Measurements from ENCODE around the gene TARS1.

DNA sequence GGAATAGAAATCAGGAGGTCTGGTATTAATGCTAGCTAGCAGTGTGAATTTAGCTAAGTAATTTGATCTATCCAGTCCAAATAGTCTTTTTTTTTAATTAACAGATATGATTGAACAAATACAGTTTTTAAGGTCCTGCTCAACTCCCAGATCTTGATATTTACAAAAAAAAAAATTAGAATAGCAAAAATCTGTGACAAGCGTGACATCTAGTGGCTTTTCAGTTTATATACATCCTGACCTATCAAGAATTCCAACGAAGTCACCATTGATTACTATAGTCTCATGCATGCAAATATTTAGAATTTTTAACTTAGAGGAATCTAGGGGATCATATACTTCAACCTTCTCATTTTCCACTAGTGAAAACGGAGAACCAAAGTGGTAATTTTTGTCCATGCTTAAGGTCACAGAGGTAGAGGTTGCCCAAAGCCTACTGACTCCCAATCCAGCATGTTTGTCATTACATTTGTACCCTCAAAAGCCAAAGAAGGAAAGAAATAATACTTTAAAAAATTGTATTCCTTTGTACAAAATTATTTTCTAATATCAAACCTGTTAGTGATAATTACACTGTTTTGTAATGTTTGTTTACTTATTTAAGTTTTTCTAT lies 17.6 kb upstream of the TARS1 start:
- TF ChIP-seq, protein P1, sequence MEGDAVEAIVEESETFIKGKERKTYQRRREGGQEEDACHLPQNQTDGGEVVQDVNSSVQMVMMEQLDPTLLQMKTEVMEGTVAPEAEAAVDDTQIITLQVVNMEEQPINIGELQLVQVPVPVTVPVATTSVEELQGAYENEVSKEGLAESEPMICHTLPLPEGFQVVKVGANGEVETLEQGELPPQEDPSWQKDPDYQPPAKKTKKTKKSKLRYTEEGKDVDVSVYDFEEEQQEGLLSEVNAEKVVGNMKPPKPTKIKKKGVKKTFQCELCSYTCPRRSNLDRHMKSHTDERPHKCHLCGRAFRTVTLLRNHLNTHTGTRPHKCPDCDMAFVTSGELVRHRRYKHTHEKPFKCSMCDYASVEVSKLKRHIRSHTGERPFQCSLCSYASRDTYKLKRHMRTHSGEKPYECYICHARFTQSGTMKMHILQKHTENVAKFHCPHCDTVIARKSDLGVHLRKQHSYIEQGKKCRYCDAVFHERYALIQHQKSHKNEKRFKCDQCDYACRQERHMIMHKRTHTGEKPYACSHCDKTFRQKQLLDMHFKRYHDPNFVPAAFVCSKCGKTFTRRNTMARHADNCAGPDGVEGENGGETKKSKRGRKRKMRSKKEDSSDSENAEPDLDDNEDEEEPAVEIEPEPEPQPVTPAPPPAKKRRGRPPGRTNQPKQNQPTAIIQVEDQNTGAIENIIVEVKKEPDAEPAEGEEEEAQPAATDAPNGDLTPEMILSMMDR (conservative IDR thresholded peaks at IDR 0.05; ENCODE audit: low read length): peak; percentile 87
- no peak for TF ChIP-seq EZH2phosphoT487 (IDR thresholded peaks at IDR 0.05; ENCODE audit: borderline replicate concordance, low read depth, low read length)
